SU-DHL-6 (cell line): ENCODE data around the gene ZNF610.
"Not testable (repeated sequence)": the region's sequence is repeated elsewhere in the genome, so short reads cannot be mapped to it uniquely, and the experiment has no call there.

Experiments used
- H2AFZ ChIP-seq: fragments of 200-600 bp; sonication (generic); 2 replicates; pipeline ENCODE4 v1.6.1; 2014; ENCODE audit warnings: low read depth, mild to moderate bottlenecking, moderate library complexity, mixed read lengths, antibody characterized with exemption, low read length; ENCODE audit not compliant: severe bottlenecking
- H3F3A ChIP-seq: fragments of 200-600 bp; shearing (Covaris generic); 2 replicates; pipeline ENCODE4 v1.6.0; 2016; ENCODE audit warnings: antibody characterized with exemption, mild to moderate bottlenecking; ENCODE audit not compliant: insufficient read depth
- H3K27ac ChIP-seq: fragments of 200-600 bp; sonication (generic); 2 replicates; pipeline ENCODE4 v1.5.1; 2016; ENCODE audit warnings: low read depth, mild to moderate bottlenecking, low read length, moderate library complexity, mixed read lengths
- H3K27me3 ChIP-seq: fragments of 200-600 bp; sonication (generic), shearing (Covaris generic); 2 replicates; pipeline ENCODE4 v1.6.0; 2014; ENCODE audit warnings: mild to moderate bottlenecking, low read length
- H3K36me3 ChIP-seq: fragments of 200-600 bp; sonication (generic); 2 replicates; pipeline ENCODE4 v1.6.1; 2014; ENCODE audit warnings: mild to moderate bottlenecking, low read length, mixed read lengths
- H3K4me2 ChIP-seq: fragments of 300-600, 200-600 bp; shearing (Covaris generic), sonication (generic); 2 replicates; pipeline ENCODE4 v1.6.0; 2014; ENCODE audit warnings: low read length, low read depth, mild to moderate bottlenecking; ENCODE audit not compliant: poor library complexity, severe bottlenecking
- H3K4me3 ChIP-seq: fragments of 200-600 bp; sonication (generic); 2 replicates; pipeline ENCODE4 v1.5.1; 2014; ENCODE audit warnings: antibody characterized with exemption, low read length, mild to moderate bottlenecking, mixed read lengths; ENCODE audit not compliant: insufficient read depth, poor library complexity, severe bottlenecking
- H3K79me2 ChIP-seq: fragments of 200-600 bp; sonication (generic); 2 replicates; pipeline ENCODE4 v1.6.1; 2014; ENCODE audit warnings: mild to moderate bottlenecking, low read length, moderate library complexity; ENCODE audit not compliant: insufficient read depth
- H3K9ac ChIP-seq: fragments of 200-600 bp; sonication (generic); 2 replicates; pipeline ENCODE4 v1.7.0; 2014; ENCODE audit warnings: mild to moderate bottlenecking, low read length
- H3K9me2 ChIP-seq: fragments of 200-600 bp; sonication (generic); replicated peaks from 2 replicates; pipeline ENCODE4 v1.6.1; 2014; ENCODE audit warnings: low read length; ENCODE audit not compliant: insufficient read depth
- H3K9me3 ChIP-seq: fragments of 200-600 bp; sonication (generic); 2 replicates; pipeline ENCODE4 v1.6.1; 2014; ENCODE audit warnings: low read length, mixed read lengths; ENCODE audit not compliant: insufficient read depth
- H4K20me1 ChIP-seq: fragments of 200-600 bp; sonication (generic); 2 replicates; pipeline ENCODE4 v1.6.1; 2014; ENCODE audit warnings: low read depth, mild to moderate bottlenecking, antibody characterized with exemption, low read length, moderate library complexity, mixed read lengths
- EZH2phosphoT487 ChIP-seq: fragments of 200-600 bp; sonication (generic), shearing (Covaris generic); conservative IDR thresholded peaks from 2 replicates; pipeline ENCODE4 v1.6.1; 2018; ENCODE audit warnings: mild to moderate bottlenecking, antibody characterized with exemption, low read length, moderate library complexity, mixed read lengths
- TF ChIP-seq, protein P1 (sequence below): fragments of 200-600 bp; sonication (generic); IDR thresholded peaks from one replicate; pipeline ENCODE4 v1.5.1; 2017; ENCODE audit warnings: antibody characterized with exemption, mild to moderate bottlenecking, low read length, moderate library complexity; ENCODE audit not compliant: insufficient read depth, poor library complexity, severe bottlenecking

Gene ZNF610

DNA sequence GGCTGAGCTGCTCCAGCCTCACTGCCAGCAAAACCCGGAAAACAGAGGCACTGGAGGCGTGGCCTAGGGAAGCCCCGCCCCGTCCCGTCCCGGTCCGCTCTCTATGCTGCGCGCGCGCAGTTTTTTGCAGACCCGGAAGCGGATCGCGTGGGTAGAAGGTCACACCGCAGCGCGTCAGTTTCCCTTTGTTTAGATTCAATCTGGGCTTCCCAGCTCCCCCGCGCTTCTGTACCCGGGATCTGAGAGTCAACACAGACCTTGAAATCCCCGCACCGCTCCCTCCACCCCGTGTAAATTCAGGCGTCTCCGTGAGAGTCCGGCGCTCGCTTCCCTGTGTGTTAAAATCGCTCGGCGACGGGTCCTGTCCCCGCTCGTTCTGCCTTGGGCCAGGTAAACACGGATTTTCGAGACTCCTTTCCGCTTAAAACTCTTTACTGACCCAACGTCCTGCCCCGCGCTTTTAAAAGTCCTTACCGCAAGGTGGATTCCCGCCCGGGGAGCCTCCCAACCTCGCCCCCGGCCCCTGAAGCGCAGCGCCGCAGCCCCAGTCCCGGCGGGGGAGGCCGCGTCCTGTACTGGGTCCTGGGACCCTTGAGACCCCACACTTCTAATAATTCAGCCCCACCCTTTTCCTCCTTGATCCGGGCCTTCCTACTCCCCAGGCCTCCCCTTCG, at the start of gene ZNF610:
Gene ZNF610 (plus strand): TSS at position 127 of the 674 bp plus-strand sequence. CDS start 12,930 bp downstream, outside the sequence.
- Histone ChIP-seq H3K36me3 (no peaks in the 10 kb centered on the region), H2AFZ (no peak within 1 kb of the TSS), H3K9ac (no peak within 1 kb of the TSS), H3K4me2 (no peak within 1 kb of the TSS), H3K27ac (no peak within 1 kb of the TSS), H3K9me2 (no peaks in the 10 kb centered on the region), H3K79me2 (no peaks in the 10 kb centered on the region), H3K27me3 (no peaks in the 10 kb centered on the region), H4K20me1 (no peaks in the 10 kb centered on the region), H3K9me3 (peaks cover 19% of the 10 kb centered on the region; the same call in 1 of the 2 replicates), H3K4me3 (no peak within 1 kb of the TSS), H3F3A (no peaks in the 10 kb centered on the region)
- TF ChIP-seq, protein P1, sequence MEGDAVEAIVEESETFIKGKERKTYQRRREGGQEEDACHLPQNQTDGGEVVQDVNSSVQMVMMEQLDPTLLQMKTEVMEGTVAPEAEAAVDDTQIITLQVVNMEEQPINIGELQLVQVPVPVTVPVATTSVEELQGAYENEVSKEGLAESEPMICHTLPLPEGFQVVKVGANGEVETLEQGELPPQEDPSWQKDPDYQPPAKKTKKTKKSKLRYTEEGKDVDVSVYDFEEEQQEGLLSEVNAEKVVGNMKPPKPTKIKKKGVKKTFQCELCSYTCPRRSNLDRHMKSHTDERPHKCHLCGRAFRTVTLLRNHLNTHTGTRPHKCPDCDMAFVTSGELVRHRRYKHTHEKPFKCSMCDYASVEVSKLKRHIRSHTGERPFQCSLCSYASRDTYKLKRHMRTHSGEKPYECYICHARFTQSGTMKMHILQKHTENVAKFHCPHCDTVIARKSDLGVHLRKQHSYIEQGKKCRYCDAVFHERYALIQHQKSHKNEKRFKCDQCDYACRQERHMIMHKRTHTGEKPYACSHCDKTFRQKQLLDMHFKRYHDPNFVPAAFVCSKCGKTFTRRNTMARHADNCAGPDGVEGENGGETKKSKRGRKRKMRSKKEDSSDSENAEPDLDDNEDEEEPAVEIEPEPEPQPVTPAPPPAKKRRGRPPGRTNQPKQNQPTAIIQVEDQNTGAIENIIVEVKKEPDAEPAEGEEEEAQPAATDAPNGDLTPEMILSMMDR, result no peak
- no peak for TF ChIP-seq EZH2phosphoT487

DNA sequence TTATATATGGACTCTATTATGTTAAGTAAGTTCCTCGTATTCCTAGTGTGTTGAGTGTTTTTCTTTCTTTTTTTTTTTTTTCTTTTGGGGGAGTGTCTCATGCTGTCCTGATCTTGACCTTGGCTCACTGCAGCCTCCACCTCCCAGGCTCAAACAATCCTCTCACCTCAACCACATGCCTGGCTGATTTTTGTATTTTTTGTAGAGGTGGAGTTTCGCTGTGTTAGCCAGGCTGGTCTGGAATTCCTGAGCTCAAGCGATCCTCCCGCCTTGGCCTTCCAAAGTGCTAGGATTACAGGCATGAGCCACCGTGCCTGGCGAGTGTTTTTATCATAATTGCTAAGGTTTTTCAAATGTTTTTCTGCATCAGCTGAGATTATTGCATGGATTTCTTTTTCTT, 49.8 kb upstream of the ZNF610 start:
- Histone ChIP-seq H3F3A (no peaks in the 10 kb centered on the region), H2AFZ (no peak overlapping the region), H3K36me3 (peaks cover 22% of the 10 kb centered on the region), H3K27ac (no peak overlapping the region), H4K20me1 (peaks cover 7% of the 10 kb centered on the region; the same call in 1 of the 2 replicates), H3K9me3 (no peaks in the 10 kb centered on the region), H3K4me2 (no peak overlapping the region), H3K79me2 (peaks cover 41% of the 10 kb centered on the region), H3K27me3 (no peaks in the 10 kb centered on the region), H3K9me2 (no peaks in the 10 kb centered on the region), H3K9ac (no peak overlapping the region), H3K4me3 (no peak overlapping the region)
- TF ChIP-seq, protein P1, result no peak
- no peak for TF ChIP-seq EZH2phosphoT487

DNA sequence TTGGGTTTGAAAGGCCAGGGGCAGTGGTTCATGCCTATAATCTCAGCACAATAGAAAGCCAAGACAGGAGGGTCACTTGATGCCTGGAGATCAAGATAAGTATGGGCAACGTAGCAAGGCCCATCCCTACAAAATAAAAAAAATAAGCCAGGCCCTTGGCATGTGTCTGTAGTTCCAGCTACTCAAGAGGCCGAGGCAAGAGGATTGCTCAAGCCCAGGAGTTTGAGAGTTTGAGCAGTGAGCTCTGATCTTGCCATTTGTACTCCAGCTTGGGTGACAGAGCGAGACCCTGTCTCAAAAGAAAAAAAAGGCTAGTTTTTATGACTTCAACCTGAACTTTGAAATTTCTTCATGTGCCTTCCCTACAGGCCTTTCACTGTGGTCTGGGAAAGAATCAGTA, 44.3 kb upstream of the ZNF610 start:
- Histone ChIP-seq H3K9me3 (no peaks in the 10 kb centered on the region), H3K4me2 (no peak overlapping the region), H4K20me1 (0 out of 2 replicates have a peak, but pooled peaks cover 2% of the 10 kb centered on the region), H3K36me3 (peaks cover 11% of the 10 kb centered on the region), H3K4me3 (no peak overlapping the region), H3K9ac (no peak overlapping the region), H3K27me3 (no peaks in the 10 kb centered on the region), H3K27ac (no peak overlapping the region), H3F3A (no peaks in the 10 kb centered on the region), H3K79me2 (peaks cover 5% of the 10 kb centered on the region; the same call in 1 of the 2 replicates), H3K9me2 (no peaks in the 10 kb centered on the region), H2AFZ (no peak overlapping the region)
- TF ChIP-seq EZH2phosphoT487, result no peak
- TF ChIP-seq, protein P1, result no peak

DNA sequence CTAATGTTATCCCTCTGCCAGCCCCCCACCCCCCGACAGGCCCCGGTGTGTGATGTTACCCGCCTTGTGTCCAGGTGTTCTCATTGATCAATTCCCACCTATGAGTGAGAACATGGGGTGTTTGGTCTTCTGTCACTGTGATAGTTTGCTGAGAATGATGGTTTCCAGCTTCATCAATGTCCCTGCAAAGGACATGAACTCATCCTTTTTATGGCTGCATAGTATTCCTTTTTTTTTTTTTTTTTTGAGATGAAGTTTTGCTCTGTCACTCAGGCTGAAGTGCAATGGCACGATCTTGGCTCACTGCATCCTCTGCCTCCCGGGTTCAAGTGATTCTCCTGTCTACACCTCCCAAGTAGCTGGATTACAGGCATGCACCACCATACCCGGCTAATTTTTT, 43.1 kb upstream of the ZNF610 start:
- not testable (repeated sequence) for H2AFZ ChIP-seq, H3F3A ChIP-seq

More for the DNA sequence above, 43.1 kb upstream of the ZNF610 start:
- H4K20me1 ChIP-seq, H3K27ac ChIP-seq, H3K9me2 ChIP-seq, H3K4me3 ChIP-seq, H3K4me2 ChIP-seq, H3K9me3 ChIP-seq, H3K9ac ChIP-seq, H3K27me3 ChIP-seq: not testable (repeated sequence)
- H3K79me2 ChIP-seq, result peaks cover 11% of the 10 kb centered on the region
- peaks cover 11% of the 10 kb centered on the region for H3K36me3 ChIP-seq
